Measurements from ENCODE around the gene TMEM204. TPM values are rescaled to one million over a fixed set of nuclear protein-coding genes. Genes with fewer than 3 reads are reported as not detected.

The TMEM204 gene
- polyA plus RNA-seq, 1 of the 3 experiments (the other 2 are of a cell fraction), result 2.3 TPM

DNA sequence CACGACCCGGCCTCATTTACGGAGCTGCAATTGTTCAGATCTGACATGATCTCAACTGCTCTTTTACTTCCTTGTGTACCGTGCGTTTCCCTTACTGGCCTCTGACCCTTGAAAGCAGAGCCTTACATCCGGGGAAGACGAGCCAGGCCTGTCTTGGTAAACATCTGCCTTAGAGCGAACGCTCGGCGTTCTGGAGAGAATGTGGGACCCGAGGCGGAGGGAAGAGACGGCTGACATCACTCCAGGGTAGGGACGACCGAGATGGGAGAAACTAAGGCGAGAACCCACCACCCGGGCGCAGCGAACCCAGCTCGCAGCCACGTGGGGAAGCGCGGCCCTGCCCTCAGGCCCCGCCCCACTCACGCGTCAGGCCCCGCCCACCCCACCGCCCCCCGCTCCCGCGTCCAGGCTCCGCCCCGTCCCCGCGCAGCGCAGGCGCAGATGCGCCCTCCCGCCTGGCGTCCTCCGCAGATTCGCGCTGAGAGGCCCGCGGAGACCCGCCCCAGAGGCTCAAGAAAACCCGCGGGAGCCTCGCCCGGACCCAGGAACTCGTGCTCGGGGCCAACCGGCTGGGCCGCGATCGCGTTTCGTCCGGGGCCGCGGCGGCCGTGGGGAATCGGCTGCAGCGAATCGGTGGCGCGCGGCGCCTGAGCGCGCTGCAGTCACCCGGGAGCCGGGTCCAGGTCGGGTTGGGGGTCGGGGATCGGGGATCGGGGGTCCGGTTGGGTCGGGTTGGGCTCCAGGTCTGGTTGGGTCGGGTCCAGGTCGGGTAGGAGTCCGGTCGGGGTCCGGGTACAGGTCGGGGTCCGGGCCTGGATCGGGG lies 40.3 kb upstream of the TMEM204 start, which contains the start of gene TELO2:
TSS of gene TELO2 (plus strand) at position 438 of the 823 bp plus-strand sequence. CDS start 922 bp downstream, outside the sequence.
- Histone ChIP-seq H2AFZ (ENCODE audit: low read depth) (peak within 1 kb of the TSS; percentile 81; the same call in 1 of the 2 replicates), H4K20me1 (ENCODE audit: insufficient read depth) (no peaks in the 10 kb centered on the region), H3K36me3 (replicated peaks in 1 of 2; ENCODE audit: control insufficient read depth in 1 of 2, insufficient read depth in 2 of 2, low read length in 1 of 2) (peaks cover 0 to 28% of the 10 kb centered on the region in 2 experiments), H3K9me2 (no peaks in the 10 kb centered on the region), H3K4me2 (peak within 1 kb of the TSS; percentile 95), H3K79me2 (ENCODE audit: insufficient read depth) (peaks cover 17% of the 10 kb centered on the region; the same call in 1 of the 2 replicates), H3F3A (replicated peaks; ENCODE audit: insufficient read depth) (no peaks in the 10 kb centered on the region), H3K9ac (peak within 1 kb of the TSS; percentile 85), H3K4me1 (ENCODE audit: control insufficient read depth in 1 of 2, insufficient read depth in 2 of 2, low read depth in 1 of 2, low read length in 1 of 2) (peaks cover 0 to 17% of the 10 kb centered on the region in 2 experiments; a peak in 1 of 4 replicates), H3K27ac (ENCODE audit: low read depth in 2 of 2, low read length in 1 of 2) (peak within 1 kb of the TSS; percentile 20 to 71; a peak in 2 of 4 replicates), H3K27me3 (ENCODE audit: insufficient read depth) (no peaks in the 10 kb centered on the region), H3K4me3 (ENCODE audit: low read depth in 2 of 2, low read length in 1 of 2) (peak within 1 kb of the TSS; percentile 78 to 83), H3K9me3 (no peaks in the 10 kb centered on the region)
- 25% methylated on average over 23 of the region's 89 CpGs for WGBS (ENCODE audit: low lambda C conversion rate)
- ChIA-PET POLR2A (interaction anchor here (0.6 kb wide), 1 partner anchor 216 kb away, joined by 3 read pairs; no protein-coding TSS in a partner anchor), CTCF (interaction anchor here (1.0 to 1.8 kb wide), 5 partner anchors 10 to 213 kb away, joined by 3 to 5 read pairs (median 3); partner anchors contain the start of gene MAPK8IP3)
- TF ChIP-seq, protein P1, sequence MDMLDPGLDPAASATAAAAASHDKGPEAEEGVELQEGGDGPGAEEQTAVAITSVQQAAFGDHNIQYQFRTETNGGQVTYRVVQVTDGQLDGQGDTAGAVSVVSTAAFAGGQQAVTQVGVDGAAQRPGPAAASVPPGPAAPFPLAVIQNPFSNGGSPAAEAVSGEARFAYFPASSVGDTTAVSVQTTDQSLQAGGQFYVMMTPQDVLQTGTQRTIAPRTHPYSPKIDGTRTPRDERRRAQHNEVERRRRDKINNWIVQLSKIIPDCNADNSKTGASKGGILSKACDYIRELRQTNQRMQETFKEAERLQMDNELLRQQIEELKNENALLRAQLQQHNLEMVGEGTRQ (IDR thresholded peaks at IDR 0.05; ENCODE audit: borderline replicate concordance, low read depth, low read length), result 0 out of 2 replicates have a peak, but pooled peaks have one; percentile 22
- peak; percentile 79 to 91; a peak in 3 of 4 replicates for TF ChIP-seq EP300 (IDR thresholded peaks at IDR 0.05; ENCODE audit: borderline replicate concordance in 1 of 2, low read depth in 1 of 2, low read length in 1 of 2)
- TF ChIP-seq, protein P2, sequence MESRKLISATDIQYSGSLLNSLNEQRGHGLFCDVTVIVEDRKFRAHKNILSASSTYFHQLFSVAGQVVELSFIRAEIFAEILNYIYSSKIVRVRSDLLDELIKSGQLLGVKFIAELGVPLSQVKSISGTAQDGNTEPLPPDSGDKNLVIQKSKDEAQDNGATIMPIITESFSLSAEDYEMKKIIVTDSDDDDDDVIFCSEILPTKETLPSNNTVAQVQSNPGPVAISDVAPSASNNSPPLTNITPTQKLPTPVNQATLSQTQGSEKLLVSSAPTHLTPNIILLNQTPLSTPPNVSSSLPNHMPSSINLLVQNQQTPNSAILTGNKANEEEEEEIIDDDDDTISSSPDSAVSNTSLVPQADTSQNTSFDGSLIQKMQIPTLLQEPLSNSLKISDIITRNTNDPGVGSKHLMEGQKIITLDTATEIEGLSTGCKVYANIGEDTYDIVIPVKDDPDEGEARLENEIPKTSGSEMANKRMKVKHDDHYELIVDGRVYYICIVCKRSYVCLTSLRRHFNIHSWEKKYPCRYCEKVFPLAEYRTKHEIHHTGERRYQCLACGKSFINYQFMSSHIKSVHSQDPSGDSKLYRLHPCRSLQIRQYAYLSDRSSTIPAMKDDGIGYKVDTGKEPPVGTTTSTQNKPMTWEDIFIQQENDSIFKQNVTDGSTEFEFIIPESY (IDR thresholded peaks at IDR 0.05; ENCODE audit: borderline replicate concordance, low read depth), result no peak
- peak; percentile 70 for TF ChIP-seq NRF1 (IDR thresholded peaks at IDR 0.05; ENCODE audit: low read depth, low read length)
- 0 out of 2 replicates have a peak, but pooled peaks have one; percentile 37 for TF ChIP-seq SIN3A (IDR thresholded peaks at IDR 0.05; ENCODE audit: borderline replicate concordance, low read depth, low read length)
- TF ChIP-seq MXI1 (IDR thresholded peaks at IDR 0.05; ENCODE audit: low read depth, low read length), result peak; percentile 87
- no peak for TF ChIP-seq ELF1 (IDR thresholded peaks at IDR 0.05)
- TF ChIP-seq RFX5 (IDR thresholded peaks at IDR 0.05; ENCODE audit: low read length), result no peak
- TF ChIP-seq, protein P3, sequence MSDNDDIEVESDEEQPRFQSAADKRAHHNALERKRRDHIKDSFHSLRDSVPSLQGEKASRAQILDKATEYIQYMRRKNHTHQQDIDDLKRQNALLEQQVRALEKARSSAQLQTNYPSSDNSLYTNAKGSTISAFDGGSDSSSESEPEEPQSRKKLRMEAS (IDR thresholded peaks at IDR 0.05; ENCODE audit: low read depth), result peak; percentile 95
- TF ChIP-seq, protein P4, sequence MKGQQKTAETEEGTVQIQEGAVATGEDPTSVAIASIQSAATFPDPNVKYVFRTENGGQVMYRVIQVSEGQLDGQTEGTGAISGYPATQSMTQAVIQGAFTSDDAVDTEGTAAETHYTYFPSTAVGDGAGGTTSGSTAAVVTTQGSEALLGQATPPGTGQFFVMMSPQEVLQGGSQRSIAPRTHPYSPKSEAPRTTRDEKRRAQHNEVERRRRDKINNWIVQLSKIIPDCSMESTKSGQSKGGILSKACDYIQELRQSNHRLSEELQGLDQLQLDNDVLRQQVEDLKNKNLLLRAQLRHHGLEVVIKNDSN (IDR thresholded peaks at IDR 0.05; ENCODE audit: borderline replicate concordance, low read depth), result peak; percentile 48; the same call in 1 of the 2 replicates
- peak; percentile 45; the same call in 1 of the 2 replicates for TF ChIP-seq POLR2AphosphoS5 (IDR thresholded peaks at IDR 0.05; ENCODE audit: low read depth, low read length)
- peak; percentile 52 for TF ChIP-seq TAF1 (IDR thresholded peaks at IDR 0.05; ENCODE audit: borderline replicate concordance, low read depth, low read length)
- DNase-seq, result peak; percentile 100
